HG02973 (cell line): Measurements from ENCODE around the gene SCFD2.
"Not testable (repeated sequence)": the region's sequence is repeated elsewhere in the genome, so short reads cannot be mapped to it uniquely, and the experiment has no call there.

ENCODE experiments used
- ATAC-seq: cut with Tn5 transposase; IDR thresholded peaks from one replicate; pipeline ENCODE4 v1.9.1; 2021; ENCODE audit warnings: moderate library complexity; ENCODE audit not compliant: unreplicated experiment

The SCFD2 gene

GRCh38 chr4:53267026-53267425, 98.8 kb downstream of the SCFD2 start:
- ATAC-seq: no peak

- not testable (repeated sequence) for ATAC-seq
These were observed 109.9 kb downstream of the SCFD2 start for GRCh38 chr4:53255986-53256385.

- no peak for ATAC-seq
These were observed 125.3 kb downstream of the SCFD2 start for GRCh38 chr4:53240573-53240972.

GRCh38 chr4:53238352-53238751, 127.5 kb downstream of the SCFD2 start:
- not testable (repeated sequence) for ATAC-seq

- not testable (repeated sequence) for ATAC-seq
These were observed 128.1 kb downstream of the SCFD2 start for GRCh38 chr4:53237811-53238210.

GRCh38 chr4:53236624-53237023, 129.2 kb downstream of the SCFD2 start:
- not testable (repeated sequence) for ATAC-seq

GRCh38 chr4:53235547-53235946, 130.3 kb downstream of the SCFD2 start:
- ATAC-seq: no peak

- ATAC-seq: no peak
These were observed 131.2 kb downstream of the SCFD2 start for GRCh38 chr4:53234669-53235068.

- ATAC-seq: no peak
These were observed 131.8 kb downstream of the SCFD2 start for GRCh38 chr4:53234111-53234510.

GRCh38 chr4:53233114-53233795, 132.6 kb downstream of the SCFD2 start:
- no peak for ATAC-seq

- no peak for ATAC-seq
These were observed 133.5 kb downstream of the SCFD2 start for GRCh38 chr4:53232371-53232770.

- ATAC-seq: no peak
These were observed 137.8 kb downstream of the SCFD2 start for GRCh38 chr4:53228036-53228435.

GRCh38 chr4:53227451-53227850, 138.4 kb downstream of the SCFD2 start:
- ATAC-seq: no peak

- ATAC-seq: no peak
These were observed 143.9 kb downstream of the SCFD2 start for GRCh38 chr4:53221832-53222480.

GRCh38 chr4:53219148-53219547, 146.7 kb downstream of the SCFD2 start:
- not testable (repeated sequence) for ATAC-seq

- no peak for ATAC-seq
These were observed 157.1 kb downstream of the SCFD2 start for GRCh38 chr4:53208753-53209152.

GRCh38 chr4:53205970-53206369, 159.9 kb downstream of the SCFD2 start:
- no peak for ATAC-seq

- ATAC-seq: no peak
These were observed 166.5 kb downstream of the SCFD2 start for GRCh38 chr4:53199356-53199755.

- ATAC-seq: no peak
These were observed 168.1 kb downstream of the SCFD2 start for GRCh38 chr4:53197772-53198142.

GRCh38 chr4:53196882-53197771, 168.7 kb downstream of the SCFD2 start:
- ATAC-seq: no peak

GRCh38 chr4:53195815-53196661, 169.8 kb downstream of the SCFD2 start:
- no peak for ATAC-seq
